Panc1 (cell line): ENCODE results near the gene GNLY.

Source experiments
- POLR2AphosphoS5 ChIP-seq: IDR thresholded peaks from 2 replicates; pipeline ENCODE4 v1.6.1; 2012; ENCODE audit warnings: mild to moderate bottlenecking, low read depth, low read length, moderate library complexity
- SIN3A ChIP-seq: IDR thresholded peaks from 2 replicates; pipeline ENCODE4 v1.6.1; 2012; ENCODE audit warnings: low read depth, mild to moderate bottlenecking, low read length, moderate library complexity, borderline replicate concordance; ENCODE audit not compliant: insufficient read depth
- TF ChIP-seq, protein P1 (sequence below): fragments of 450-650 bp; IDR thresholded peaks from 2 replicates; pipeline ENCODE4 v1.5.1; 2017; ENCODE audit warnings: mild to moderate bottlenecking
- TF ChIP-seq, protein P2 (sequence below), 2 experiments: IDR thresholded peaks; 2 replicates each; pipeline ENCODE4 v1.6.1; 2011 to 2012; ENCODE audit warnings: low read depth in 2 of 2, control low read depth in 1 of 2, low read length in 1 of 2, mild to moderate bottlenecking in 1 of 2, moderate library complexity in 1 of 2; ENCODE audit not compliant: insufficient read depth in 1 of 2

GRCh38 chr2:85711578-85712060 lies 17.5 kb downstream of the GNLY start:
- TF ChIP-seq, protein P1, sequence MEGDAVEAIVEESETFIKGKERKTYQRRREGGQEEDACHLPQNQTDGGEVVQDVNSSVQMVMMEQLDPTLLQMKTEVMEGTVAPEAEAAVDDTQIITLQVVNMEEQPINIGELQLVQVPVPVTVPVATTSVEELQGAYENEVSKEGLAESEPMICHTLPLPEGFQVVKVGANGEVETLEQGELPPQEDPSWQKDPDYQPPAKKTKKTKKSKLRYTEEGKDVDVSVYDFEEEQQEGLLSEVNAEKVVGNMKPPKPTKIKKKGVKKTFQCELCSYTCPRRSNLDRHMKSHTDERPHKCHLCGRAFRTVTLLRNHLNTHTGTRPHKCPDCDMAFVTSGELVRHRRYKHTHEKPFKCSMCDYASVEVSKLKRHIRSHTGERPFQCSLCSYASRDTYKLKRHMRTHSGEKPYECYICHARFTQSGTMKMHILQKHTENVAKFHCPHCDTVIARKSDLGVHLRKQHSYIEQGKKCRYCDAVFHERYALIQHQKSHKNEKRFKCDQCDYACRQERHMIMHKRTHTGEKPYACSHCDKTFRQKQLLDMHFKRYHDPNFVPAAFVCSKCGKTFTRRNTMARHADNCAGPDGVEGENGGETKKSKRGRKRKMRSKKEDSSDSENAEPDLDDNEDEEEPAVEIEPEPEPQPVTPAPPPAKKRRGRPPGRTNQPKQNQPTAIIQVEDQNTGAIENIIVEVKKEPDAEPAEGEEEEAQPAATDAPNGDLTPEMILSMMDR, result no peak
- TF ChIP-seq, protein P2, sequence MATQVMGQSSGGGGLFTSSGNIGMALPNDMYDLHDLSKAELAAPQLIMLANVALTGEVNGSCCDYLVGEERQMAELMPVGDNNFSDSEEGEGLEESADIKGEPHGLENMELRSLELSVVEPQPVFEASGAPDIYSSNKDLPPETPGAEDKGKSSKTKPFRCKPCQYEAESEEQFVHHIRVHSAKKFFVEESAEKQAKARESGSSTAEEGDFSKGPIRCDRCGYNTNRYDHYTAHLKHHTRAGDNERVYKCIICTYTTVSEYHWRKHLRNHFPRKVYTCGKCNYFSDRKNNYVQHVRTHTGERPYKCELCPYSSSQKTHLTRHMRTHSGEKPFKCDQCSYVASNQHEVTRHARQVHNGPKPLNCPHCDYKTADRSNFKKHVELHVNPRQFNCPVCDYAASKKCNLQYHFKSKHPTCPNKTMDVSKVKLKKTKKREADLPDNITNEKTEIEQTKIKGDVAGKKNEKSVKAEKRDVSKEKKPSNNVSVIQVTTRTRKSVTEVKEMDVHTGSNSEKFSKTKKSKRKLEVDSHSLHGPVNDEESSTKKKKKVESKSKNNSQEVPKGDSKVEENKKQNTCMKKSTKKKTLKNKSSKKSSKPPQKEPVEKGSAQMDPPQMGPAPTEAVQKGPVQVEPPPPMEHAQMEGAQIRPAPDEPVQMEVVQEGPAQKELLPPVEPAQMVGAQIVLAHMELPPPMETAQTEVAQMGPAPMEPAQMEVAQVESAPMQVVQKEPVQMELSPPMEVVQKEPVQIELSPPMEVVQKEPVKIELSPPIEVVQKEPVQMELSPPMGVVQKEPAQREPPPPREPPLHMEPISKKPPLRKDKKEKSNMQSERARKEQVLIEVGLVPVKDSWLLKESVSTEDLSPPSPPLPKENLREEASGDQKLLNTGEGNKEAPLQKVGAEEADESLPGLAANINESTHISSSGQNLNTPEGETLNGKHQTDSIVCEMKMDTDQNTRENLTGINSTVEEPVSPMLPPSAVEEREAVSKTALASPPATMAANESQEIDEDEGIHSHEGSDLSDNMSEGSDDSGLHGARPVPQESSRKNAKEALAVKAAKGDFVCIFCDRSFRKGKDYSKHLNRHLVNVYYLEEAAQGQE (IDR thresholded peaks at IDR 0.05; ENCODE audit: insufficient read depth in 1 of 2, low read depth in 2 of 2, low read length in 1 of 2), result no peak
- TF ChIP-seq POLR2AphosphoS5 (no peak), SIN3A (no peak)
